Psoas muscle (tissue), 8 donors: ENCODE measurements around the gene EPHB2. TPM values are rescaled to one million over a fixed set of nuclear protein-coding genes. Genes with fewer than 3 reads are reported as not detected.

Source experiments
- ATAC-seq, 4 donors: fragments of 200-7000 bp; cut with Tn5 transposase; one replicate each; pipeline ENCODE4 v1.9.1; 2020; ENCODE audit warnings: moderate library complexity in 3 of 4, mild to moderate bottlenecking in 2 of 4
- DNase-seq, 2 donors: peaks; one replicate each; pipeline ENCODE4 v3.0.0-alpha.2; 2020
- H3K27ac ChIP-seq: fragments of 200-600 bp; one replicate; pipeline ENCODE4 v1.8.0; 2022
- H3K27me3 ChIP-seq, 3 donors: fragments of 200-600 bp in 1 of 3; one replicate each; pipeline versions ENCODE4 v1.6.1 to v1.8.0; 2013 to 2022; ENCODE audit warnings: low read length in 2 of 3, mild to moderate bottlenecking in 2 of 3, moderate library complexity in 1 of 3; ENCODE audit not compliant: insufficient read depth in 3 of 3
- H3K36me3 ChIP-seq, 2 donors: fragments of 200-600 bp in 1 of 2; one replicate each; pipeline versions ENCODE4 v1.6.1 to v1.8.0; 2013 to 2022; ENCODE audit warnings: low read depth in 1 of 2, mild to moderate bottlenecking in 1 of 2, moderate library complexity in 1 of 2; ENCODE audit not compliant: insufficient read depth in 1 of 2
- H3K4me1 ChIP-seq: fragments of 200-600 bp; one replicate; pipeline ENCODE4 v1.8.0; 2022
- H3K4me3 ChIP-seq: fragments of 200-600 bp; one replicate; pipeline ENCODE4 v1.8.0; 2022; ENCODE audit warnings: mild to moderate bottlenecking
- H3K9me3 ChIP-seq: fragments of 200-600 bp; one replicate; pipeline ENCODE4 v1.8.0; 2022
- CTCF ChIP-seq: fragments of 200-600 bp; IDR thresholded peaks from one replicate; pipeline ENCODE4 v1.8.0; 2022; ENCODE audit warnings: antibody characterized with exemption
- WGBS, 3 donors: extraction: QIAGEN DNeasy Blood & Tissue Kit; methylation state at CpG; one replicate each; pipeline versions ENCODE4 v1.1.6 to v1.1.7; 2013; 5-methylcytosine and 5-hydroxymethylcytosine counted together
- intact Hi-C, 2 donors: fragments of 100-400 bp; cut with DNase I; formaldehyde crosslinking; loops; one replicate each; pipeline versions ENCODE4 v1.11.0 to v1.14.2; 2022
- polyA plus RNA-seq, 3 donors: library from polyadenylated mRNA; stranded (reverse); fragments of 200-250 nt; gene quantifications; one replicate each; pipeline ENCODE4 v1.2.3, GENCODE V29; 2013
- total RNA-seq, 4 donors: library from RNA; stranded (reverse); fragmentation: NEBNext Ultra II Directional in 2 of 4; extraction: Animal tissue kit (Norgen Biotek cat#: 25700) in 2 of 4; gene quantifications; one replicate each; pipeline versions ENCODE4 v1.2.1 to v1.2.4, GENCODE V29; 2021 to 2023
- donor health status: healthy with polysubstance abuse.
- donor health status: DM: no; HTN: no; CAD: no; lungs with moderate emphysema.
- donor health status: Bipolar disorder and iron deficiency.
- donor health status: healthy.
- donor health status: DM: yes; HTN: yes; CAD: no.
- donor health status: DM: no; HTN: no; CAD: no.
- donor health status: DM: no; HTN: no; CAD: no.
- donor health status: DM: yes; HTN: yes; CAD: no.

EPHB2 gene
- total and polyA plus RNA-seq, 7 donors: 0.06 to 2.1 (median 0.48) TPM; not detected in 1

- 86 to 89% (median 86%) methylated on average over 4 of the region's 4 CpGs for WGBS, 3 donors
- DNase-seq (no peak), ATAC-seq (no peak)
- TF ChIP-seq CTCF: no peak
- H3K4me3 ChIP-seq: no peak overlapping the region
- H3K27ac ChIP-seq: no peak overlapping the region
- H3K36me3 ChIP-seq: no peaks in the 10 kb centered on the region
- intact Hi-C loops: no loop called here
- H3K9me3 ChIP-seq: no peaks in the 10 kb centered on the region
- H3K27me3 ChIP-seq: peaks cover 0 to 9% (median 1%) of the 10 kb centered on the region in 3 donors
- peaks cover 4% of the 10 kb centered on the region for H3K4me1 ChIP-seq
These were observed 70.8 kb downstream of the EPHB2 start for GRCh38 chr1:22781483-22781882.

GRCh38 chr1:22782406-22782805 is 71.8 kb downstream of the EPHB2 start:
- no peak overlapping the region for H3K27ac ChIP-seq
- intact Hi-C loops: no loop called here
- H3K9me3 ChIP-seq: no peaks in the 10 kb centered on the region
- WGBS, 3 donors: 90 to 96% (median 94%) methylated on average over 8 of the region's 8 CpGs
- no peak for ATAC-seq
- H3K4me3 ChIP-seq: no peak overlapping the region
- H3K27me3 ChIP-seq: peaks cover 0 to 3% (median 1%) of the 10 kb centered on the region in 3 donors
- no peaks in the 10 kb centered on the region for H3K36me3 ChIP-seq
- DNase-seq: no peak
- TF ChIP-seq CTCF: no peak
- H3K4me1 ChIP-seq: peaks cover 4% of the 10 kb centered on the region

GRCh38 chr1:22784317-22784716 is 73.7 kb downstream of the EPHB2 start:
- Histone ChIP-seq H3K4me3 (no peak overlapping the region), H3K9me3 (no peaks in the 10 kb centered on the region), H3K27ac (no peak overlapping the region), H3K36me3 (no peaks in the 10 kb centered on the region), H3K27me3 (peaks cover 0 to 1% (median 0%) of the 10 kb centered on the region in 3 donors), H3K4me1 (no peaks in the 10 kb centered on the region)
- intact Hi-C loops: no loop called here
- no peak for ATAC-seq
- no peak for DNase-seq
- 91 to 97% (median 94%) methylated on average over 19 of the region's 19 CpGs for WGBS, 3 donors
- TF ChIP-seq CTCF: no peak

- intact Hi-C loops: no loop called here
- WGBS, 3 donors: 96 to 97% (median 96%) methylated on average over 27 of the region's 27 CpGs
- Histone ChIP-seq H3K9me3 (no peaks in the 10 kb centered on the region), H3K27ac (no peak overlapping the region), H3K4me1 (no peaks in the 10 kb centered on the region), H3K27me3 (peaks cover 0 to 1% (median 0%) of the 10 kb centered on the region in 3 donors), H3K4me3 (no peak overlapping the region), H3K36me3 (no peaks in the 10 kb centered on the region)
- no peak for DNase-seq
- no peak for TF ChIP-seq CTCF
- no peak for ATAC-seq
These were observed 74.1 kb downstream of the EPHB2 start for GRCh38 chr1:22784737-22785136.

GRCh38 chr1:22786101-22786500 is 75.5 kb downstream of the EPHB2 start:
- TF ChIP-seq CTCF: no peak
- Histone ChIP-seq H3K36me3 (no peaks in the 10 kb centered on the region), H3K9me3 (no peaks in the 10 kb centered on the region), H3K4me3 (no peak overlapping the region), H3K27ac (no peak overlapping the region), H3K4me1 (no peaks in the 10 kb centered on the region), H3K27me3 (peaks cover 0 to 1% (median 0%) of the 10 kb centered on the region in 3 donors)
- ATAC-seq (no peak), DNase-seq (no peak)
- 94 to 95% (median 94%) methylated on average over 1 of the region's 1 CpG for WGBS, 3 donors
- intact Hi-C loops: no loop called here
